Measurements from ENCODE around the gene ADGRL1. TPM values are rescaled to one million over a fixed set of nuclear protein-coding genes. Genes with fewer than 3 reads are reported as not detected.

The ADGRL1 gene
- total RNA-seq, 1 donor from 2014 or later: 32.9 TPM

DNA sequence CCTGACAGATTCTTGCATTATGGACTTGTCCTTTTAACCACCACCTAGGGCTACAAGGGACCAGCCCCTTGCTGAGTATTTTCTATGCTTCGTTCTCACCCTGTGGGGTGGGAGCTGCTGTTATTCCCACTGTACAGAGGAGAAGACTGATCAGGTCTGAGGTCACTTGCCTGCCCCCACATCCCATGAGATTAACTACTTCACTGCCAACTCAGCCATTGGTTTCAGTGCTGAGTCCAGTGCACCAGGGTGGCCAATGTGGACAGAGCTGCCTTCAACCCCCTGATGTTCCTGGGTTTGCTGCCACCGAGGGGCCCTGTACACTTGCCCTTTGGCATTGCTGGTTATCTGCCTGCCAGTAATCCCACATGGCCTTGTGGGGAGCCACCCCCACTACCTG, 95.3 kb downstream of the ADGRL1 start:
- no peak overlapping the region for H3K4me3 Mint-ChIP-seq (ENCODE audit: unreplicated experiment)
- DNase-seq (ENCODE audit: low spot score): no peak
- H3K4me1 Mint-ChIP-seq (ENCODE audit: unreplicated experiment): peaks cover 23% of the 10 kb centered on the region
- H3K36me3 Mint-ChIP-seq (ENCODE audit: low read depth, unreplicated experiment): peaks cover 3% of the 10 kb centered on the region
- TF ChIP-seq, protein P1, sequence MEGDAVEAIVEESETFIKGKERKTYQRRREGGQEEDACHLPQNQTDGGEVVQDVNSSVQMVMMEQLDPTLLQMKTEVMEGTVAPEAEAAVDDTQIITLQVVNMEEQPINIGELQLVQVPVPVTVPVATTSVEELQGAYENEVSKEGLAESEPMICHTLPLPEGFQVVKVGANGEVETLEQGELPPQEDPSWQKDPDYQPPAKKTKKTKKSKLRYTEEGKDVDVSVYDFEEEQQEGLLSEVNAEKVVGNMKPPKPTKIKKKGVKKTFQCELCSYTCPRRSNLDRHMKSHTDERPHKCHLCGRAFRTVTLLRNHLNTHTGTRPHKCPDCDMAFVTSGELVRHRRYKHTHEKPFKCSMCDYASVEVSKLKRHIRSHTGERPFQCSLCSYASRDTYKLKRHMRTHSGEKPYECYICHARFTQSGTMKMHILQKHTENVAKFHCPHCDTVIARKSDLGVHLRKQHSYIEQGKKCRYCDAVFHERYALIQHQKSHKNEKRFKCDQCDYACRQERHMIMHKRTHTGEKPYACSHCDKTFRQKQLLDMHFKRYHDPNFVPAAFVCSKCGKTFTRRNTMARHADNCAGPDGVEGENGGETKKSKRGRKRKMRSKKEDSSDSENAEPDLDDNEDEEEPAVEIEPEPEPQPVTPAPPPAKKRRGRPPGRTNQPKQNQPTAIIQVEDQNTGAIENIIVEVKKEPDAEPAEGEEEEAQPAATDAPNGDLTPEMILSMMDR (IDR thresholded peaks at IDR 0.05; ENCODE audit: unreplicated experiment): no peak
- H3K27ac Mint-ChIP-seq (ENCODE audit: unreplicated experiment): no peak overlapping the region
- no peaks in the 10 kb centered on the region for H3K9me3 Mint-ChIP-seq (ENCODE audit: unreplicated experiment)
- peaks cover 8% of the 10 kb centered on the region for H3K27me3 Mint-ChIP-seq (ENCODE audit: unreplicated experiment)

DNA sequence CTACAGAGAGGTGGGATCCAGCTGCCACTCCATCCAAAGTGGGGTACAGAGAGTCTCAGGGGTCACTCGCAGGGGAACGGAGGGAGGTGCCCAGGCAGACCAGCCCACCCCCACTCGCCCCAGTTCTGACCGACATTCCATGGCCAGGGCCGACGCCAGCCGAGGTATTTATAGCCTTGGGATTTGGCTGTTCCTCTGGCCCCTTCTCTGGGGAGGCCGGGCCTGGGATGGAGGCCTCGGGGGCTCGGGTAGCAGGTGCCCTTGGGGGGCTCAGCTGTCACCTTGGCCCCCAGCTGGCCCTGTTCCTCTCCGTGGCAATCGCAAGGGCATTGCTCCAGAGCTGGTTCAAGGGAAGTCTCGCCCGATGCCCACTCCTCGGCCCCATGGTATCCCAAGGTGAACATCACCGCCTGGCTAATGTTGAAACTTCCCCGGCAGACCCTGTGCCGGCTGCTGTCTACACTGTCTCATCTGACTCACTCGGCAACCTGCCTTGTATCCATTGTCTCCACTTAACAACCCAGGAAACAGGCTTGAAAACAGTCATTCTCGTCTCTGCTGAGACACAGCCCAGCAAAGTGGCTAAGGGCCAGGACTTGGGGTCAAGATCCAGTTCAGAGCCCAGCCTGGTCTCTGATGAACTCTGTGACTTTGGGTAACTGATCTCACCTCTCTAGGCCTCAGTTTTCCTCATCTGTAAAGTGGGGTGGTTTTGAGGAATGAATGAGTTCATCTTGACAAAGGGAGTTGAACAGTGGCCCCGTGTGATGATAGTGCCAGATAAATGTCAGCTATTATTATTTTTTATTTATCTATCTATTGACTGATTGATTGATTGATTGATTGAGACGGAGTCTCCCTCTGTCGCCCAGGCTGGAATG, 98.1 kb downstream of the ADGRL1 start:
- H3K36me3 Mint-ChIP-seq (ENCODE audit: low read depth, unreplicated experiment): peaks cover 7% of the 10 kb centered on the region
- H3K4me3 Mint-ChIP-seq (ENCODE audit: unreplicated experiment): peak overlapping the region; percentile 73
- TF ChIP-seq, protein P1 (IDR thresholded peaks at IDR 0.05; ENCODE audit: unreplicated experiment): no peak
- peaks cover 3% of the 10 kb centered on the region for H3K4me1 Mint-ChIP-seq (ENCODE audit: unreplicated experiment)
- H3K27ac Mint-ChIP-seq (ENCODE audit: unreplicated experiment): no peak overlapping the region
- H3K9me3 Mint-ChIP-seq (ENCODE audit: unreplicated experiment): no peaks in the 10 kb centered on the region
- H3K27me3 Mint-ChIP-seq (ENCODE audit: unreplicated experiment): peaks cover 5% of the 10 kb centered on the region
- no peak for DNase-seq (ENCODE audit: low spot score)

DNA sequence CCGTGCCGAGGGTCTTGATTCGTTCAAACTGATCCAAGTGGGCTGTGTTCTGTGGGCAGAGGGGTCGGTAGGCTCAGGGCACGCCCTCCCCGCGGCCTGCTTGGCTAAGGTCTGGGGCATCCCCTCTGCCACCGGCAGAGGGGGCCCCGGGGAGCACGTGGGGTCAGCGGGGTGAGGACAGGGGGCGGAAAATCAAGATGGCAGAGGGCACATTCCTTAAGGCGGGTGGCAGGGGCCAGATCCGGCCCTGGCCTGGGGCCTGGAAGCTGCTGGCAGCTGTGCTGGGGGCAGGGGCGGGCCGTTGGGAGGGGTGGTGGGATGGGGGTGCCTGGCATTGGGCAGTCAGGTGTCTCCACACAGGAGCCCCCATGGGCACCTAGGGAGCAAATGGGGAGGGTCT, 99.1 kb downstream of the ADGRL1 start:
- no peak for DNase-seq (ENCODE audit: low spot score)
- Mint-ChIP-seq H3K4me3 (ENCODE audit: unreplicated experiment) (no peak overlapping the region), H3K9me3 (ENCODE audit: unreplicated experiment) (no peaks in the 10 kb centered on the region), H3K27me3 (ENCODE audit: unreplicated experiment) (peaks cover 5% of the 10 kb centered on the region), H3K27ac (ENCODE audit: unreplicated experiment) (no peak overlapping the region), H3K4me1 (ENCODE audit: unreplicated experiment) (no peaks in the 10 kb centered on the region), H3K36me3 (ENCODE audit: low read depth, unreplicated experiment) (peaks cover 7% of the 10 kb centered on the region)
- TF ChIP-seq, protein P1 (IDR thresholded peaks at IDR 0.05; ENCODE audit: unreplicated experiment): no peak

DNA sequence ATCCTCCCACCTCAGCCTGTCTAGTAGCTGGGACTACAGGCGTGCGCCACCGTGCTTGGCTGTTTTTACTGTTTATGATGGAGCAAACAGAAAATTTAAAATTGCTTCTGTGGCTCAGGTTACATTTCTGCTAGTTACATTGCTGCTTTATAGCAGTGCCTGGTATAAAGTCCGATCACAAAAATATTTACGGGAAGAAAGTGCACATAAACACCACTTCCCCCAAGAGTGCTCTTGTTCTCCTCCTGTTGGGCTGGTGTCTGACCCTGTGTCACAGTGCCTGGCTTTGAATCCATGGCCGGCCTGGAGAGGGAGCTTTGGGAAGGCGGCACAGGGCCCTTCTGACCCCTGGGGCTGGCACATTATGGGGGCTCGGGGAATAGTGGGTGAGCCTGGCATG, 100.3 kb downstream of the ADGRL1 start:
- Mint-ChIP-seq H3K36me3 (ENCODE audit: low read depth, unreplicated experiment) (peaks cover 11% of the 10 kb centered on the region), H3K27ac (ENCODE audit: unreplicated experiment) (no peak overlapping the region), H3K4me3 (ENCODE audit: unreplicated experiment) (no peak overlapping the region), H3K27me3 (ENCODE audit: unreplicated experiment) (peaks cover 3% of the 10 kb centered on the region), H3K4me1 (ENCODE audit: unreplicated experiment) (no peaks in the 10 kb centered on the region), H3K9me3 (ENCODE audit: unreplicated experiment) (no peaks in the 10 kb centered on the region)
- TF ChIP-seq, protein P1 (IDR thresholded peaks at IDR 0.05; ENCODE audit: unreplicated experiment): no peak
- DNase-seq (ENCODE audit: low spot score): no peak

DNA sequence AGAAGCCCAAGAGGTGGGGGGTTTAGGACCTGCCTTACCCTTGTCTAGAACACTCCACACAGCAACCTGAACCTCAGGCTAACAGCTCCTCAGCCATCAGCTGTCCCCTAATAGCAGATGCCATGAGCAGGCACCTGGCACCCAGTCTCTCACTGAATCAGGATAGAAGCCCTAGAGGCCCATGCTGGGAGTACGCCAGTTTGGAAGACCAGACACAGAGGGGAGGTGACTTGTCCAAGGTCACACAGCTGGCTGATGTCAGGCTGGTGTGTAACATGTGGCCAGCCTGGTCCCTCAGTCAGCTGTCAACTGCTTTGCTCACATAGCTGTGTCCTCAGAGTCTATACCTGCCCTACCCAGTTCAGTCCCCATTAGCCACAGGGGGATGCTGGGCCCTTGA, 102.7 kb downstream of the ADGRL1 start:
- Mint-ChIP-seq H3K4me3 (ENCODE audit: unreplicated experiment) (no peak overlapping the region), H3K9me3 (ENCODE audit: unreplicated experiment) (no peaks in the 10 kb centered on the region), H3K27me3 (ENCODE audit: unreplicated experiment) (no peaks in the 10 kb centered on the region), H3K36me3 (ENCODE audit: low read depth, unreplicated experiment) (peaks cover 11% of the 10 kb centered on the region), H3K4me1 (ENCODE audit: unreplicated experiment) (no peaks in the 10 kb centered on the region), H3K27ac (ENCODE audit: unreplicated experiment) (no peak overlapping the region)
- DNase-seq (ENCODE audit: low spot score): no peak
- TF ChIP-seq, protein P1 (IDR thresholded peaks at IDR 0.05; ENCODE audit: unreplicated experiment): no peak
